HepG2 (cell line): ENCODE measurements around the gene STAC. TPM values are rescaled to one million over a fixed set of nuclear protein-coding genes. Genes with fewer than 3 reads are reported as not detected.

ENCODE experiments used
- KLF11 ChIP-seq: IDR thresholded peaks from 2 replicates; pipeline ENCODE4 v1.6.1; 2016; ENCODE audit warnings: missing compliant biosample characterization
- TOPORS ChIP-seq: sonication (generic); formaldehyde crosslinking; IDR thresholded peaks from 2 replicates; pipeline ENCODE4 v1.8.0; 2023; ENCODE audit warnings: mild to moderate bottlenecking, missing genetic modification reagents
- TRAFD1 ChIP-seq: sonication (generic); formaldehyde crosslinking; IDR thresholded peaks from 2 replicates; pipeline ENCODE4 v1.5.1; 2020; ENCODE audit warnings: missing genetic modification reagents, mild to moderate bottlenecking, borderline replicate concordance
- ZBTB20 ChIP-seq: sonication (generic); formaldehyde crosslinking; IDR thresholded peaks from 2 replicates; pipeline ENCODE4 v1.8.1; 2023; ENCODE audit warnings: missing genetic modification reagents, low read depth, mild to moderate bottlenecking, borderline replicate concordance
- ZBTB39 ChIP-seq: sonication (generic); formaldehyde crosslinking; IDR thresholded peaks from 2 replicates; pipeline ENCODE4 v1.5.0; 2020; ENCODE audit warnings: missing genetic modification reagents
- ZNF407 ChIP-seq: sonication (generic); formaldehyde crosslinking; IDR thresholded peaks from one replicate; pipeline ENCODE4 v1.5.1; 2020; ENCODE audit warnings: mild to moderate bottlenecking, missing genetic modification reagents; ENCODE audit errors: not compliant biosample characterization
- ZNF432 ChIP-seq: sonication (generic); formaldehyde crosslinking; IDR thresholded peaks from 2 replicates; pipeline ENCODE4 v1.5.0; 2020; ENCODE audit warnings: missing genetic modification reagents, mild to moderate bottlenecking, borderline replicate concordance
- ZNF501 ChIP-seq: sonication (generic); formaldehyde crosslinking; IDR thresholded peaks from 2 replicates; pipeline ENCODE4 v1.5.1; 2020; ENCODE audit warnings: mild to moderate bottlenecking, moderate library complexity, missing genetic modification reagents
- ZNF512B ChIP-seq: sonication (generic); formaldehyde crosslinking; IDR thresholded peaks from 2 replicates; pipeline ENCODE4 v1.5.1; 2020; ENCODE audit warnings: missing genetic modification reagents, mild to moderate bottlenecking, borderline replicate concordance
- ZNF557 ChIP-seq: sonication (generic); formaldehyde crosslinking; IDR thresholded peaks from 2 replicates; pipeline ENCODE4 v1.4.0; 2020; ENCODE audit warnings: missing genetic modification reagents
- polyA plus RNA-seq, 8 experiments: library from polyadenylated mRNA; depleted of rRNA in 3 of 8; stranded (reverse) in 7 of 8; unstranded in 1 of 8; fragments of >200 nt; fragmentation: Illumina TruSeq in 4 of 8; extraction: Trizol in 4 of 8; gene quantifications; 2 replicates each; pipeline versions ENCODE4 v1.2.1 to v1.2.3, GENCODE V29; 2011 to 2016; ENCODE audit warnings: low read depth in 4 of 8, missing spikeins in 1 of 8, mixed read lengths in 1 of 8; ENCODE audit not compliant: insufficient read depth in 1 of 8
- total RNA-seq, 5 experiments: library from RNA; depleted of rRNA; stranded (reverse); fragments of >200 nt; fragmentation: Illumina TruSeq; extraction: Trizol; gene quantifications; 2 replicates each; pipeline ENCODE4 v1.2.3, GENCODE V29; 2016; ENCODE audit warnings: low read depth in 1 of 5

Gene STAC
- total and polyA plus RNA-seq, 2 of the 13 experiments (the other 11 are each of a cell fraction or from before 2014, with no cell fraction given) = not detected

- TF ChIP-seq ZNF407 (CRISPR knock-in tag) = no peak
- no peak for TF ChIP-seq ZNF501 (CRISPR knock-in tag)
- no peak for TF ChIP-seq ZNF512B (CRISPR knock-in tag)
- TF ChIP-seq KLF11 (CRISPR knock-in tag) = no peak
- no peak for TF ChIP-seq TRAFD1 (CRISPR knock-in tag)
- no peak for TF ChIP-seq ZNF432 (CRISPR knock-in tag)
- no peak for TF ChIP-seq ZBTB20 (CRISPR knock-in tag)
- TF ChIP-seq TOPORS (CRISPR knock-in tag) = no peak
- TF ChIP-seq ZNF557 (CRISPR knock-in tag) = no peak
- no peak for TF ChIP-seq ZBTB39 (CRISPR knock-in tag)
These were observed 140.1 kb downstream of the STAC start (continued) for GRCh38 chr3:36520241-36521006.
